Endometrial microvascular endothelial cells (primary cell): Measurements from ENCODE around the gene PATJ. TPM values are rescaled to one million over a fixed set of nuclear protein-coding genes. Genes with fewer than 3 reads are reported as not detected.
"Not testable (repeated sequence)": the region's sequence is repeated elsewhere in the genome, so short reads cannot be mapped to it uniquely, and the experiment has no call there.

Source experiments
- in situ Hi-C: cut with HindIII; loops from 2 replicates; pipeline ENCODE4 v1.10.0; 2017; ENCODE audit warnings: low sequenced_read_pairs, low pct_unique_long_range_greater_than_20kb; ENCODE audit errors: inconsistent ontology term
- total RNA-seq: library from RNA; depleted of rRNA; stranded (reverse); fragments of >200 nt; gene quantifications from one replicate; pipeline ENCODE4 v1.2.3, GENCODE V29; 2015; ENCODE audit errors: inconsistent ontology term

The PATJ gene
- total RNA-seq, 1 donor from 2014 or later = 3.7 TPM

DNA sequence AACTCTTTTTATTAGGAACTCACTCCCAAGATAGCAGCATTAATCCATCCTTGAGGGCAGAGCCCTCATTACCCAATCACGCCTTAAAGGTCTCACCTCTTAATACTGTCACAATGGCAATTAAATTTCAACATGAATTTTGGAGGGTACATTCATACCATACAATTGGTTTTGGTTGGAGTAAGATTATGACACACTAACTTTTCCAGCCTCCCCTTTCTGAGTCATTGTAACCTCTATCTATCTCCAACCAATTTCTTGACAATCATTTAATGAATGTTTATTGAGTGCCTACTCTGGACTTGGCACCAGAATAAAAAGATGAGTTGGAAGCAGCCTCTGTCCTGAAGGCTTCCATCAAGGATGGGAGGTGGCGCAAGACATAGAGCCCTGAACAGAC, 358.2 kb downstream of the PATJ start:
- in situ Hi-C loops = no loop called here

DNA sequence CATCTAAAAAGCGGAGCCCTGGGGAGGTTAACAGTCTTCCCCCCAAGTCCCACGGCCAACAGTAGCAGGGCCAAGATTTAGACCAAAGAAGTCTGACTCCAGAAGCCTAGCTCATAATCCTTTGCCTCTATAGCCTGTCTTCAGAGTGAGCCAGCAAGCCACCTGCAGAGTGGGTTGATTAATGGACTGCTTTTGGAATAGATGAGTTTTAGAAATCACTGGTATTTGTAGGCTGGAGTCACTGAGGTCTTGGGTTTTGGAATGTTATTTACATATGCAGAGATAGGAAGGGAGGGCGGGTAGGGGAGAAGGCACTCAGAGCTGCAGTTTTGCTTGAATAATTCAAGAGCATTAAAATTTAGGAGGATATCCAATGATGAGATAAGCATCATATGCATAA, 361.6 kb downstream of the PATJ start:
- in situ Hi-C loops = no loop called here

GRCh38 chr1:62107923-62108322, 365.6 kb downstream of the PATJ start:
- in situ Hi-C loops = no loop called here

DNA sequence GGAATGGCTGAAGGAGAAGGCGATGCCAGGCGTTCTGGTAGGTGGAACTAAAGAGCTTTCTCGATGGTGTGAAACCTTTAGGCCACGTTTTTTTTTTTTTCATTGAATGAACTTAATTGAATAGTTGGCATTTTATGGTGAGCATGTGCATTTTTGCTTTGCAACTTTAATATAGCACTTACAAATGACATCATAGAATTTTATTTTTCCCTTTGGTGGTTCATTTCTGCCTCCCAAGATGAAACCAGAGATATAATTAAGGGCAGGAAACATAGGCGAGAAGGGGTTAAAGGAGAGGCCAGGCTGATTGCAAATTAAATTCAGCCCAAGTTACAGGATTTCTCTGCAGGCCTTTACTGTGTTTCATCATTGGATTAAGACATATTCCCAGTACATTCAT, 366.8 kb downstream of the PATJ start:
- in situ Hi-C loops = no loop called here

GRCh38 chr1:62110198-62110817, 368.0 kb downstream of the PATJ start:
- in situ Hi-C loops = no loop called here

DNA sequence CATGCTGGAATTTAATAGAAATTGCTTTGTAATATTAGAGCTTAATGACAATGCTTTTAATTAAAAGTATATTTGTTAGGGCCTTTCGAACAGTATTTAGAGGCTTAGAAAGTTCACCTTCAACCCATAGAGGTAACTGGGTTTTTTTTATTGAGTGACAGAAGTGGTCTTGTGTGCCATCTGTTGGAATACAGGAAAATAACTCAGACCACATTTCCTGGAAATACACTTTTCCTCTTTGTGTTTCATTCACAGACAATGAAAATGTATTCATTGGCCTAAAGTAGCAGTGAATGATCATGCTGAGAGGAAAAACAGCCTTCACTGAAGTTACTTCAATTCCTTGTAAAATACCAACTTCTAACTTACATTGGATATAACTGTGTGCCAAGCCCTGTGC, 368.8 kb downstream of the PATJ start:
- in situ Hi-C loops = no loop called here

- in situ Hi-C loops = no loop called here
These were observed 371.2 kb downstream of the PATJ start for GRCh38 chr1:62113507-62113906.

DNA sequence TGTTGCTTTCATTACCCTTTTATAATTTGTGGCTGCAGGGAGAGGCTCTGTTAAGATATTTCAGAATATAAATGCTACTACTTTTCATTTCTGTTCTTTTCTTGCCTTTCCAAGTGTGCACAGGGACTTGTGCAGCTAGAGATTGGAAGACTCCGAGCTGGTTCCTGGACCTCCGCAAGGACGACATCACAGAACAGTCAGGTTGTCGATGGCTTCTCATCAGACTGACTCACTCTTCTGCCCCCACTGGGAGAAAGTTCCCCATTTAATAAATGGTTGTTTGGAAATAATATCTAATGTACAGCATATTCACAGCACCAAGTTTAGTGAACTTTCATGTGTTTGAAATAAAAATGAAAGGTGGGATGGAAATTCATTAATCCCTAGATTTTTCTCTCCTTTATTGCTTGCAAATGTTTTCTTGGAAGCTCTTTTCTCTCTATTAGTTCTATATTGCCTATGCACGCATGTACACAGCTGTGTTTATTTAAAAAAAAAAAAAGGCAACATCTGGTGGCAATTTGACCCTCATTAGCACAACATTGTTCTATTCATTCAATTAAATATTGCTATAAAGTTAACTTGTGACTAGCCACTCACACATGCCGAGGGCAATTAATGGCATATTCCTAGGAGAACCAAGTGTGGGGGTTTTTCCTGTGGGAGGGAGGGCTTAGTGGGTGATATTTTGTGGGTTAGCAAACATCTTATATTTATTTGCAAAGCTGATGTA, 374.9 kb downstream of the PATJ start:
- in situ Hi-C loops = no loop called here

GRCh38 chr1:62126579-62127290, 384.5 kb downstream of the PATJ start:
- in situ Hi-C loops = no loop called here

GRCh38 chr1:62128745-62129144, 386.5 kb downstream of the PATJ start:
- in situ Hi-C loops = no loop called here

- in situ Hi-C loops = no loop called here
These were observed 388.9 kb downstream of the PATJ start for GRCh38 chr1:62131093-62131725.

DNA sequence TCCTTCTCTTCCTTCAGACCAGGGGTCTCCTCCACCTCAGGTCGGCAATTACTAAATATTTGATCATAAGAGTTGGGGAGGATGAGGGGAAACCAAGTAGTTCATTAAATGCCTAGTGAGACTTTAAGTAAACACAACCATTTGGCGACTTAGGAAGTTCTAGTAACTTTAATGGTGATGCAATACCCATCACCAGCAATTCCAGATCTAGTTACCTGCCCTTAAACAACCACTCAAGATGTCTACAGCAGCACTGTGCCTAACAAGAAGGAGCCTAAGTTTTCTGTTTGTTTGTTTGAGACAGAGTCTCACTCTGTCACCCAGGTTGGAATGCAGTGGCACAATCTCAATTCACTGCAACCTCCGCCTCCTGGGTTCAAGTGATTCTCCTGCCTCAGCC, 395.7 kb downstream of the PATJ start:
- in situ Hi-C loops = no loop called here

GRCh38 chr1:62139410-62139809, 397.1 kb downstream of the PATJ start:
- in situ Hi-C loops = no loop called here

GRCh38 chr1:62140666-62141065, 398.4 kb downstream of the PATJ start:
- in situ Hi-C loops = no loop called here

GRCh38 chr1:62142496-62142895, 400.2 kb downstream of the PATJ start:
- in situ Hi-C loops = no loop called here

GRCh38 chr1:62144238-62144831, 402.1 kb downstream of the PATJ start:
- in situ Hi-C loops = no loop called here

GRCh38 chr1:62159940-62160348, 417.7 kb downstream of the PATJ start:
- in situ Hi-C loops = no loop called here

DNA sequence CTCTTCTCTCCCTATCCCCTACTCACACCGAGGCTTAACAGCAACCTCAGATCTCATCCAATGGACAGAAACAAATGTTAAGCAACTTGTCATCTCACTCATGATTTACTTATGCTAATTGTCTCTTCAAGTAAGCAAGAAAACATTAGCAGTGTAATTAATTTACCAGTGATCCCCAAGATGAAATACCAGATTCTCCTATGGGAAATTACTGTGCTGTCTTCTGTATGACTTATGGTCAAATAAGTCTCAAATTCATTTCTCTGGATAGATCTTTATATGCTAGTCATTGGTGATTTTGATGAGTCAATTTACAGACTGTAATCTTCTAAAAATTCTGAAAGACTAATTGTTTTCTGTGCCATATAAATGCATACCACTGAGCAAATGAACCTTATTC, 419.4 kb downstream of the PATJ start:
- in situ Hi-C loops = no loop called here

GRCh38 chr1:62170380-62170779, 428.1 kb downstream of the PATJ start:
- in situ Hi-C loops = not testable (repeated sequence)
